Progenitor cell of endocrine pancreas (in vitro differentiated cells): ENCODE results near the gene RNF115. TPM values are rescaled to one million over a fixed set of nuclear protein-coding genes. Genes with fewer than 3 reads are reported as not detected.

Experiments
- DNase-seq: peaks from one replicate; pipeline ENCODE4 v3.0.0; 2021; ENCODE audit warnings: low spot score; ENCODE audit not compliant: unreplicated experiment
- H3K27ac Mint-ChIP-seq: 2 replicates; pipeline ENCODE4 v1.8.0; 2021; ENCODE audit warnings: mild to moderate bottlenecking, moderate library complexity, mixed read lengths
- H3K27me3 Mint-ChIP-seq: 2 replicates; pipeline ENCODE4 v1.8.0; 2021; ENCODE audit warnings: mixed read lengths
- H3K36me3 Mint-ChIP-seq: 2 replicates; pipeline ENCODE4 v1.8.0; 2022; ENCODE audit warnings: mixed read lengths; ENCODE audit not compliant: insufficient read depth
- H3K4me1 Mint-ChIP-seq: 2 replicates; pipeline ENCODE4 v1.8.0; 2021; ENCODE audit warnings: low read depth, mixed read lengths
- H3K4me3 Mint-ChIP-seq: 2 replicates; pipeline ENCODE4 v1.8.0; 2021; ENCODE audit warnings: low read depth, mild to moderate bottlenecking, moderate library complexity, mixed read lengths
- H3K9me3 Mint-ChIP-seq: 2 replicates; pipeline ENCODE4 v1.8.0; 2021; ENCODE audit warnings: low read depth, mixed read lengths
- microRNA-seq: library from miRNA; unstranded; fragments of <30 nt; microRNA quantifications from one replicate; pipeline ENCODE4 v1.1.0, GENCODE V29; 2020; ENCODE audit warnings: borderline number of aligned reads; ENCODE audit not compliant: unreplicated experiment
- total RNA-seq: library from RNA; stranded (reverse); gene quantifications from 2 replicates; pipeline ENCODE4 v1.2.1, GENCODE V29; 2021
- TF ChIP-seq, protein P1 (sequence below): fragments of 200-600 bp; sonication (generic); IDR thresholded peaks from one replicate; pipeline ENCODE4 v1.5.0; 2021; ENCODE audit warnings: antibody characterized with exemption, mild to moderate bottlenecking; ENCODE audit not compliant: unreplicated experiment

Gene RNF115
- total RNA-seq, 1 donor from 2014 or later, result 14.5 TPM

DNA sequence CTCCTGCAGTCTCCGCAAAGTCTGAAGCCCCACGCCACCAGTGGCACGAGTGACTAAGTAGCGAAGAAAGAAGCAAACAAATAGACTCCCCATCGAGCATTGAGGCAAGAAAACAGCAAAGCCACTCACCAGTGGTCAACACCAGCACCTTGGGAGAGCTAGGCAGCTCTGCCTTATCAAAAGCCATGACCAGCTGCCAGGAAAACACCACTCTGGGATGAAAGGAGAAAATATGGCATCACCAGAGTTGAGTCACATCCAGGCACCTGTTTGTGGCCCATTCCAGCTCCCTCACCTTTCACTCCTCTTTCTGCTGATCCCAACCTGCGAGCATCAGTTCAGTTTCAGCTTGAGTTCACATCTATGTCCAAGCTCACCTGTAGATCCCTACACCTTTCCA, 134.0 kb downstream of the RNF115 start:
- no peaks in the 10 kb centered on the region for H3K27me3 Mint-ChIP-seq
- DNase-seq, result no peak
- H3K9me3 Mint-ChIP-seq, result no peaks in the 10 kb centered on the region
- TF ChIP-seq, protein P1, sequence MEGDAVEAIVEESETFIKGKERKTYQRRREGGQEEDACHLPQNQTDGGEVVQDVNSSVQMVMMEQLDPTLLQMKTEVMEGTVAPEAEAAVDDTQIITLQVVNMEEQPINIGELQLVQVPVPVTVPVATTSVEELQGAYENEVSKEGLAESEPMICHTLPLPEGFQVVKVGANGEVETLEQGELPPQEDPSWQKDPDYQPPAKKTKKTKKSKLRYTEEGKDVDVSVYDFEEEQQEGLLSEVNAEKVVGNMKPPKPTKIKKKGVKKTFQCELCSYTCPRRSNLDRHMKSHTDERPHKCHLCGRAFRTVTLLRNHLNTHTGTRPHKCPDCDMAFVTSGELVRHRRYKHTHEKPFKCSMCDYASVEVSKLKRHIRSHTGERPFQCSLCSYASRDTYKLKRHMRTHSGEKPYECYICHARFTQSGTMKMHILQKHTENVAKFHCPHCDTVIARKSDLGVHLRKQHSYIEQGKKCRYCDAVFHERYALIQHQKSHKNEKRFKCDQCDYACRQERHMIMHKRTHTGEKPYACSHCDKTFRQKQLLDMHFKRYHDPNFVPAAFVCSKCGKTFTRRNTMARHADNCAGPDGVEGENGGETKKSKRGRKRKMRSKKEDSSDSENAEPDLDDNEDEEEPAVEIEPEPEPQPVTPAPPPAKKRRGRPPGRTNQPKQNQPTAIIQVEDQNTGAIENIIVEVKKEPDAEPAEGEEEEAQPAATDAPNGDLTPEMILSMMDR, result no peak
- no peak overlapping the region for H3K27ac Mint-ChIP-seq
- no peak overlapping the region for H3K4me3 Mint-ChIP-seq
- H3K36me3 Mint-ChIP-seq, result peaks cover 1% of the 10 kb centered on the region
- H3K4me1 Mint-ChIP-seq, result peaks cover 10% of the 10 kb centered on the region

DNA sequence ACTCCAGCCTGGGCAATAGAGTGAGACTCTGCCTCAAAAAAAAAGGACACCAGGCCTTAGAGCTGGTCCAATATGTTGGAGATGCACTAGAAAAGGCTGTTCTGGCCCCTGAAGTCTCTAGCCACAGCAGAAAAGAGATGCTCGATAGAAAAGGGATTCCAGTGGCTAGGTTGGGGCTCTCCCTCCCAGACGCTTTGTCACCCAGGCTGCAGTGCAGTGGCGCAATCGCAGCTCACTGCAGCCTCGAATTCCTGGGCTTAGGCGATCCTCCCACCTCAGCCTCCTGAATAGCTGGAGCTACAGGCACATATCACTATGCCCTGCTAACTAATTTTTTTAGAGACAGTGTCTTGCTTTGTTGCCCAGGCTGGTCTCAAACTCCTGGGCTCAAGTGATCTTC, 135.0 kb downstream of the RNF115 start:
- TF ChIP-seq, protein P1, result no peak
- H3K9me3 Mint-ChIP-seq, result no peaks in the 10 kb centered on the region
- no peaks in the 10 kb centered on the region for H3K36me3 Mint-ChIP-seq
- no peak overlapping the region for H3K4me3 Mint-ChIP-seq
- H3K4me1 Mint-ChIP-seq, result peaks cover 10% of the 10 kb centered on the region
- no peak overlapping the region for H3K27ac Mint-ChIP-seq
- no peaks in the 10 kb centered on the region for H3K27me3 Mint-ChIP-seq
- no peak for DNase-seq

Small RNAs within 50 kb of the gene (microRNA-seq; reads per million reads assigned to microRNA genes)
- gene MIR6736, result not detected

Other genes with a start within 250 kb of the RNF115 start
- gene GPR89A, start 216.1 kb downstream of the RNF115 start, total RNA-seq, result 31.4 and 34.5 TPM in 2 replicates
- gene PDZK1, start 116.7 kb downstream of the RNF115 start, total RNA-seq, result 25.0 and 26.2 TPM in 2 replicates
- gene CD160, start 104.6 kb downstream of the RNF115 start, total RNA-seq, result not detected in 2 replicates
- 31.9 and 34.0 TPM in 2 replicates for gene POLR3C, start 105 bp upstream of the RNF115 start, total RNA-seq
- 5.0 and 5.2 TPM in 2 replicates for gene NUDT17, start 21.5 kb upstream of the RNF115 start, total RNA-seq
- gene PIAS3, start 35.0 kb upstream of the RNF115 start, total RNA-seq, result 36.9 and 38.2 TPM in 2 replicates
- gene ANKRD35, start 61.8 kb upstream of the RNF115 start, total RNA-seq, result 0.31 TPM in 2 replicates
- gene ITGA10, start 86.0 kb upstream of the RNF115 start, total RNA-seq, result 0.81 and 0.89 TPM in 2 replicates
- gene PEX11B, start 94.6 kb upstream of the RNF115 start, total RNA-seq, result 21.1 and 23.9 TPM in 2 replicates
- 163 and 173 TPM in 2 replicates for gene RBM8A, start 103.4 kb upstream of the RNF115 start, total RNA-seq
- 4.2 and 4.5 TPM in 2 replicates for gene LIX1L, start 133.9 kb upstream of the RNF115 start, total RNA-seq
- 0.22 TPM in 1 of 2 replicates, not detected in the other for gene ANKRD34A, start 140.5 kb upstream of the RNF115 start, total RNA-seq
- 12.8 and 13.7 TPM in 2 replicates for gene POLR3GL, start 140.6 kb upstream of the RNF115 start, total RNA-seq
- 38.1 and 38.8 TPM in 2 replicates for gene TXNIP, start 172.5 kb upstream of the RNF115 start, total RNA-seq
- not detected in 2 replicates for gene HJV, start 197.6 kb upstream of the RNF115 start, total RNA-seq